Endothelial cell (in vitro differentiated cells): ENCODE data around the gene ADGRV1. TPM values are rescaled to one million over a fixed set of nuclear protein-coding genes. Genes with fewer than 3 reads are reported as not detected.

ENCODE experiments used
- DNase-seq: peaks from one replicate; pipeline ENCODE4 v3.0.0; 2021; ENCODE audit warnings: low spot score
- H3K27ac Mint-ChIP-seq: one replicate; pipeline ENCODE4 v1.8.0; 2021; ENCODE audit warnings: mixed read lengths, inconsistent platforms; ENCODE audit not compliant: unreplicated experiment
- H3K27me3 Mint-ChIP-seq: one replicate; pipeline ENCODE4 v1.8.0; 2021; ENCODE audit warnings: mild to moderate bottlenecking, moderate library complexity, mixed read lengths, inconsistent platforms; ENCODE audit not compliant: unreplicated experiment
- H3K36me3 Mint-ChIP-seq: one replicate; pipeline ENCODE4 v1.8.0; 2021; ENCODE audit warnings: mild to moderate bottlenecking, low read depth, mixed read lengths, inconsistent platforms; ENCODE audit not compliant: unreplicated experiment
- H3K4me1 Mint-ChIP-seq: one replicate; pipeline ENCODE4 v1.8.0; 2021; ENCODE audit warnings: mild to moderate bottlenecking, mixed read lengths, inconsistent platforms; ENCODE audit not compliant: unreplicated experiment
- H3K4me3 Mint-ChIP-seq: one replicate; pipeline ENCODE4 v1.8.0; 2021; ENCODE audit warnings: mild to moderate bottlenecking, mixed read lengths, inconsistent platforms; ENCODE audit not compliant: unreplicated experiment
- H3K9me3 Mint-ChIP-seq: one replicate; pipeline ENCODE4 v1.8.0; 2021; ENCODE audit warnings: mixed read lengths, inconsistent platforms; ENCODE audit not compliant: unreplicated experiment
- total RNA-seq: library from RNA; stranded (reverse); fragmentation: NEBNext Ultra II Directional; extraction: Animal tissue kit (Norgen Biotek cat#: 25700); gene quantifications from one replicate; pipeline ENCODE4 v1.2.1, GENCODE V29; 2021; ENCODE audit not compliant: unreplicated experiment
- TF ChIP-seq, protein P1 (sequence below): fragments of 200-600 bp; sonication (generic); IDR thresholded peaks from one replicate; pipeline ENCODE4 v1.5.0; 2021; ENCODE audit warnings: antibody characterized with exemption; ENCODE audit not compliant: unreplicated experiment

The ADGRV1 gene
- total RNA-seq, 1 donor from 2014 or later, result 23.1 TPM

DNA sequence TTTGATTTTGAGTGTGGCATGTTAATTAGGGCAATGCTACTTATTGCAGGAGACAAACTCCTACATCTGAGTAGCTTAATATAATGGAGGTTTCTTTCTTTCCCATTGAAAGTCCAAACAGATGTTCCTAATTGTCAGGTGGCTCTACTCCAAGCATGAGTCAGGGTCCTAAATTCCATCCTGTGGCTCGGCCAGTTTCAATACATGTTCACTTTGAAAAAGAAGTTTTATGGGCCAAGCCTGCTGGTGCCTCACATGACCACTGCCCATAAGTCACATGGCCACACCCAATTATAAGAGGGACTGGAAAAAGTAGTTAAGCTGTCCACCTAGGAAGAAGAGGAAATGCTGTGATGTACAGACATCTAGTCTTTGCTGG, 654.1 kb downstream of the ADGRV1 start:
- DNase-seq, result no peak
- Mint-ChIP-seq H3K4me1 (no peaks in the 10 kb centered on the region), H3K36me3 (no peaks in the 10 kb centered on the region), H3K27me3 (no peaks in the 10 kb centered on the region), H3K4me3 (no peak overlapping the region), H3K27ac (no peak overlapping the region), H3K9me3 (no peaks in the 10 kb centered on the region)
- TF ChIP-seq, protein P1, sequence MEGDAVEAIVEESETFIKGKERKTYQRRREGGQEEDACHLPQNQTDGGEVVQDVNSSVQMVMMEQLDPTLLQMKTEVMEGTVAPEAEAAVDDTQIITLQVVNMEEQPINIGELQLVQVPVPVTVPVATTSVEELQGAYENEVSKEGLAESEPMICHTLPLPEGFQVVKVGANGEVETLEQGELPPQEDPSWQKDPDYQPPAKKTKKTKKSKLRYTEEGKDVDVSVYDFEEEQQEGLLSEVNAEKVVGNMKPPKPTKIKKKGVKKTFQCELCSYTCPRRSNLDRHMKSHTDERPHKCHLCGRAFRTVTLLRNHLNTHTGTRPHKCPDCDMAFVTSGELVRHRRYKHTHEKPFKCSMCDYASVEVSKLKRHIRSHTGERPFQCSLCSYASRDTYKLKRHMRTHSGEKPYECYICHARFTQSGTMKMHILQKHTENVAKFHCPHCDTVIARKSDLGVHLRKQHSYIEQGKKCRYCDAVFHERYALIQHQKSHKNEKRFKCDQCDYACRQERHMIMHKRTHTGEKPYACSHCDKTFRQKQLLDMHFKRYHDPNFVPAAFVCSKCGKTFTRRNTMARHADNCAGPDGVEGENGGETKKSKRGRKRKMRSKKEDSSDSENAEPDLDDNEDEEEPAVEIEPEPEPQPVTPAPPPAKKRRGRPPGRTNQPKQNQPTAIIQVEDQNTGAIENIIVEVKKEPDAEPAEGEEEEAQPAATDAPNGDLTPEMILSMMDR, result no peak

Other genes with a start within 250 kb of the ADGRV1 start
- 20.4 TPM for gene CETN3, start 149.0 kb upstream of the ADGRV1 start, total RNA-seq
- gene MBLAC2, start 84.0 kb upstream of the ADGRV1 start, total RNA-seq, result 3.8 TPM
- gene POLR3G, start 83.9 kb upstream of the ADGRV1 start, total RNA-seq, result 5.9 TPM
- gene LYSMD3, start 29.2 kb upstream of the ADGRV1 start, total RNA-seq, result 15.6 TPM